Heart left ventricle (tissue), 16 donors: Measurements from ENCODE around the gene AOX1. TPM values are rescaled to one million over a fixed set of nuclear protein-coding genes. Genes with fewer than 3 reads are reported as not detected.
"Not testable (repeated sequence)": the region's sequence is repeated elsewhere in the genome, so short reads cannot be mapped to it uniquely, and the experiment has no call there.

ENCODE experiments used
- ATAC-seq, 4 donors: fragments of 200-7000 bp; cut with Tn5 transposase; one replicate each; pipeline ENCODE4 v1.9.1; 2020 to 2022; ENCODE audit warnings: moderate library complexity in 4 of 4, mild to moderate bottlenecking in 3 of 4, moderate number of reproducible peaks in 1 of 4
- DNase-seq, 5 donors: peaks; one replicate each; pipeline ENCODE4 v3.0.0-alpha.2; 2020
- H3K27ac ChIP-seq, 12 donors: fragments of 200-600 bp; sonication (generic) in 4 of 12; one replicate each; pipeline versions ENCODE4 v1.5.0 to v1.8.0; 2016 to 2022; ENCODE audit warnings: mild to moderate bottlenecking in 2 of 12
- H3K27me3 ChIP-seq, 9 donors: fragments of 200-600 bp; sonication (generic) in 2 of 9; one replicate each; pipeline versions ENCODE4 v1.5.1 to v1.8.0; 2016 to 2022; ENCODE audit warnings: mild to moderate bottlenecking in 3 of 9
- H3K36me3 ChIP-seq, 9 donors: fragments of 200-600 bp; sonication (generic) in 2 of 9; one replicate each; pipeline versions ENCODE4 v1.5.0 to v1.8.0; 2018 to 2022; ENCODE audit warnings: mild to moderate bottlenecking in 2 of 9
- H3K4me1 ChIP-seq, 12 donors: fragments of 200-600 bp; sonication (generic) in 4 of 12; one replicate each; pipeline versions ENCODE4 v1.5.0 to v1.8.0; 2016 to 2022; ENCODE audit warnings: mild to moderate bottlenecking in 3 of 12
- H3K4me3 ChIP-seq, 12 donors: fragments of 200-600 bp; sonication (generic) in 4 of 12; one replicate each; pipeline versions ENCODE4 v1.5.0 to v1.8.0; 2017 to 2022; ENCODE audit warnings: mild to moderate bottlenecking in 9 of 12, moderate library complexity in 4 of 12
- H3K9me3 ChIP-seq, 12 donors: fragments of 200-600 bp; sonication (generic) in 4 of 12; one replicate each; pipeline versions ENCODE4 v1.5.0 to v1.8.0; 2016 to 2022; ENCODE audit warnings: mild to moderate bottlenecking in 1 of 12
- CTCF ChIP-seq, 12 donors: fragments of 200-600 bp; sonication (generic) in 4 of 12; IDR thresholded peaks; one replicate each; pipeline versions ENCODE4 v1.5.0 to v1.8.0; 2018 to 2022; ENCODE audit warnings: antibody characterized with exemption in 12 of 12, mild to moderate bottlenecking in 5 of 12
- POLR2A ChIP-seq, 2 donors: fragments of 450-650 bp; IDR thresholded peaks; one replicate each; pipeline ENCODE4 v1.6.1; 2017; ENCODE audit warnings: antibody characterized with exemption in 2 of 2, mild to moderate bottlenecking in 2 of 2, moderate library complexity in 2 of 2
- WGBS, 4 donors: extraction: QIAGEN DNeasy Blood & Tissue Kit in 2 of 4; methylation state at CpG; one replicate each; pipeline versions ENCODE4 v1.1.5 to v1.1.7; 2013 to 2018; 5-methylcytosine and 5-hydroxymethylcytosine counted together
- intact Hi-C, 10 donors: fragments of 100-400 bp; cut with DNase I; formaldehyde crosslinking; loops; one replicate each; pipeline versions ENCODE4 v1.11.1 to v1.14.2; 2022
- polyA plus RNA-seq, 2 donors: library from polyadenylated mRNA; stranded (reverse); fragments of 200-250 nt; gene quantifications; one replicate each; pipeline ENCODE4 v1.2.3, GENCODE V29; 2013
- total RNA-seq, 9 donors: library from RNA; depleted of rRNA in 2 of 9; stranded (reverse); fragments of >200 nt in 2 of 9; fragmentation: NEBNext Ultra II Directional in 3 of 9; extraction: Animal tissue kit (Norgen Biotek cat#: 25700) in 3 of 9; gene quantifications; one replicate each; pipeline versions ENCODE4 v1.1.0 to v1.2.4, GENCODE V29; 2016 to 2023
- donor health status: ischemic (EF 13 %, LVEDD 7.1; RV severe dilation, severe dysfunction).
- donor health status: healthy with polysubstance abuse.
- donor health status: DM: no; HTN: yes; CAD: no.
- donor health status: DM: no; HTN: no; CAD: no.
- donor health status: ischemic (EF 25% LVEDD 6.9; RV normal size, moderate dysfunction).
- donor health status: ischemic (EF 25% LVEDD 5.7; RV mildly dilated, moderate dysfunction).
- donor health status: healthy.
- donor health status: DM: yes; HTN: yes; CAD: no.
- donor health status: ischemic (EF 35%, LVEDD 5.7; RV mildly dilated, moderate dysfunction).
- donor health status: nonischemic (EF 11% LVEDD 7.7; RV severe dilation, severe dysfunction).
- donor health status: DM: yes; HTN: yes; CAD: no.
- donor health status: PGD.
- donor health status: ischemic (EF 29% LVEDD 5.4; RV normal size, mild dysfunction).
- donor health status: nonischemic (EF 23%, LVEDD 6.1; RV moderate dilation, normal function).

Gene AOX1
- total and polyA plus RNA-seq, 11 donors: 0.76 to 33.4 (median 2.9) TPM

DNA sequence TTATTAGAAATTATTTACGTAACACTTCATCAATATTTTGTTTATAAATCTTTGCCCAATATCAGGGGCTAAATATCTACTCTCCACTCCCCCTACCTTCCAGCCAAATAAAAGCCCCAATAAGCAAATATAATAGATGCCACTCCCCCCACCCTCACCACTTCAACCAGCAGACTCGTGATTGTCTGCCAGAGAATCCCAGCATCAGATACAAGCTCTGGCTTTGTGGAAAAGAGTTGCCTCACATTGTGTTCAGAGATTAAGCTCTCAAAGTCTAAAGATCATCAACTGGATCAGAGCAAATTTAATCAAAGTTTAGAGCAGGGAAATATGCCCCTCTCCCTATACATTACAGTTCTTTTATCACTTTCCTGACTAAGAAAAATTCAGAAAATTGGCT is 39.5 kb downstream of the AOX1 start:
- H3K36me3 ChIP-seq: no peaks in the 10 kb centered on the region
- TF ChIP-seq CTCF (IDR thresholded peaks at IDR 0.05): no peak
- TF ChIP-seq POLR2A (IDR thresholded peaks at IDR 0.05): no peak
- no peak overlapping the region for H3K4me3 ChIP-seq
- intact Hi-C loops: no loop called here
- ATAC-seq (no peak), DNase-seq (no peak)
- no peaks in the 10 kb centered on the region for H3K9me3 ChIP-seq
- H3K27me3 ChIP-seq: peaks cover 0 to 3% (median 0%) of the 10 kb centered on the region in 9 donors
- 61 to 77% (median 70%) methylated on average over 2 of the region's 2 CpGs for WGBS, 4 donors
- no peaks in the 10 kb centered on the region for H3K4me1 ChIP-seq
- no peak overlapping the region for H3K27ac ChIP-seq

DNA sequence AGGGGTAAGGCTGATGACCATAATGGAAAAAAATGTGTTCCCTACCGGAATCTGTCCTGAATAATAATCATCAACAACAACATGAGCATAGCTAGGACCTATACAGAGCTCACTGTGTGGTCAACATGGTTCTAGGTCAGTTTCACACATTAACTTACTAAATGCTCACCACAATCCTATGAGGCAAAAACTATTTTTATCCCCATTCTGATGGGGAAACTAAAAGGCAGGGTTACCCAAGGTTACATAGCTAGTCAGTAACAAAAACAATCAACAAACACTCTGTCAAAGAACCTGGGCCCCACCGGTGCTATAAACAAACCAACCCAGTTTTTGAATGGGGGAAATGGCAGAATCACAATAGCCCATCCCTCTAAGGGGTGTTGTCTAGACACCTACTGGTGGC is 40.1 kb downstream of the AOX1 start:
- Histone ChIP-seq H3K9me3 (no peaks in the 10 kb centered on the region), H3K4me1 (no peaks in the 10 kb centered on the region), H3K36me3 (no peaks in the 10 kb centered on the region), H3K27ac (no peak overlapping the region), H3K27me3 (peaks cover 0 to 3% (median 0%) of the 10 kb centered on the region in 9 donors), H3K4me3 (no peak overlapping the region)
- no peak for DNase-seq
- intact Hi-C loops: no loop called here
- WGBS, 4 donors: 51 to 71% (median 61%) methylated on average over 2 of the region's 2 CpGs
- no peak for TF ChIP-seq CTCF (IDR thresholded peaks at IDR 0.05)
- TF ChIP-seq POLR2A (IDR thresholded peaks at IDR 0.05): no peak
- ATAC-seq: no peak

GRCh38 chr2:200627110-200627770 is 41.4 kb downstream of the AOX1 start:
- no peak overlapping the region for H3K27ac ChIP-seq
- DNase-seq (no peak), ATAC-seq (no peak)
- no peaks in the 10 kb centered on the region for H3K4me1 ChIP-seq
- 59 to 76% (median 69%) methylated on average over 4 of the region's 4 CpGs for WGBS, 4 donors
- H3K27me3 ChIP-seq: peaks cover 0 to 3% (median 0%) of the 10 kb centered on the region in 9 donors
- TF ChIP-seq CTCF (IDR thresholded peaks at IDR 0.05): no peak
- no peak for TF ChIP-seq POLR2A (IDR thresholded peaks at IDR 0.05)
- no peaks in the 10 kb centered on the region for H3K36me3 ChIP-seq
- intact Hi-C loops: no loop called here
- H3K9me3 ChIP-seq: peaks cover 0 to under 1% (median 0%) of the 10 kb centered on the region in 12 donors
- no peak overlapping the region for H3K4me3 ChIP-seq

DNA sequence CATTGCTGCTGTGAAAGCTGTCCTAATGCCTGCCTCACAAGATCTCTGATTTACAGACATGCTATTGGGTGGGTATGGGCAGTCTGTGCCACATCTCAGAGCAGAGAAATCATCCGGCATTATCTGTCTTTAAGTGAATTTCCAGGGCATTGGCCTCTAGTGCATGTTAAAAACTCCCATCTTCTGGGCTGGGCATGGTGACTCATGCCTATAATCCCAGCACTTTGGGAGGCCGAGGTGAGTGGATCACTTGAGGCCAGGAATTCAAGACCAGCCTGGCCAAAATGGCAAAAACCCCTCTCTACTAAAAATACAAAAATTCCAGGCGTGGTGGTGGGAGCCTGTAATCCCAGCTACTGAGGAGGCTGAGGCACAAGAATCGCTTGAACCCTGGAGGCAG is 42.6 kb downstream of the AOX1 start:
- H3K27me3 ChIP-seq, DNase-seq, H3K36me3 ChIP-seq, intact Hi-C loops, ATAC-seq, H3K4me1 ChIP-seq, H3K4me3 ChIP-seq, H3K27ac ChIP-seq: not testable (repeated sequence)
- WGBS, 4 donors: 68 to 80% (median 73%) methylated on average over 4 of the region's 4 CpGs
- H3K9me3 ChIP-seq: peaks cover 0 to 12% (median 0%) of the 10 kb centered on the region in 12 donors

DNA sequence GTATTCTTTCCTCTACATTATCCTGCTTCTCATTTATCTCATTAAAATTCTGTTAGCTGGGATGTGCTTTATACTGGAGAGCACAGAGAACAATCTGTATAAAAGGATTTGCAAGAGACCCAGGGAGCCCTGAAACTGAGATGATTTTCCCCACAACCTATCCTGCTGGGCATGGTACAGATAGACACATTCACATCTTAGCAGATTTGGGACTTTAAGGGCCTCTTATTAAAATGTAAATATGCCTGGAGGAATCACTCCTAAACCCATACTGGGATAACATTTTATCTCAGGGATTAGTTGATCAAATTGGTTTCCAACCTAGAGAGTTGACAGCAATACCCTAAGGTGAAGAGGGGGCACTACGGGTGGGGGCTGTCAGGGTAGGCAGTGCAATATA is 45.5 kb downstream of the AOX1 start:
- 59 to 91% (median 68%) methylated on average over 1 of the region's 1 CpG for WGBS, 4 donors
- peaks cover 0 to 3% (median 0%) of the 10 kb centered on the region in 9 donors for H3K27me3 ChIP-seq
- ATAC-seq (no peak), DNase-seq (no peak)
- H3K27ac ChIP-seq: no peak overlapping the region
- peaks cover 0 to 17% (median 0%) of the 10 kb centered on the region in 12 donors for H3K9me3 ChIP-seq
- intact Hi-C loops: no loop called here
- peaks cover 0 to 6% (median 0%) of the 10 kb centered on the region in 12 donors for H3K4me1 ChIP-seq
- H3K4me3 ChIP-seq: no peak overlapping the region
- H3K36me3 ChIP-seq: peaks cover 0 to 2% (median 0%) of the 10 kb centered on the region in 9 donors
- TF ChIP-seq CTCF (IDR thresholded peaks at IDR 0.05): no peak
- TF ChIP-seq POLR2A (IDR thresholded peaks at IDR 0.05): no peak
